Adrenal gland (tissue), 5 donors: ENCODE data around the gene PDIA5.

Source experiments
- POLR2A ChIP-seq, 2 donors: fragments of 450-650 bp; IDR thresholded peaks; one replicate each; pipeline ENCODE4 v1.6.1; 2017; ENCODE audit warnings: antibody characterized with exemption in 2 of 2, mild to moderate bottlenecking in 2 of 2, moderate library complexity in 1 of 2
- TF ChIP-seq, protein P1 (sequence below), 6 experiments: fragments of 450-650 bp in 4 of 6; fragments of 200-600 bp in 2 of 6; sonication (generic) in 1 of 6; IDR thresholded peaks; 1 replicate in 5 of 6; 2 replicates in 1 of 6; pipeline versions ENCODE4 v1.5.1 to v1.8.0; 2016 to 2021; ENCODE audit warnings: antibody characterized with exemption in 6 of 6, mild to moderate bottlenecking in 2 of 6, moderate library complexity in 1 of 6
- donor health status: DM: no; HTN: no; CAD: no.

DNA sequence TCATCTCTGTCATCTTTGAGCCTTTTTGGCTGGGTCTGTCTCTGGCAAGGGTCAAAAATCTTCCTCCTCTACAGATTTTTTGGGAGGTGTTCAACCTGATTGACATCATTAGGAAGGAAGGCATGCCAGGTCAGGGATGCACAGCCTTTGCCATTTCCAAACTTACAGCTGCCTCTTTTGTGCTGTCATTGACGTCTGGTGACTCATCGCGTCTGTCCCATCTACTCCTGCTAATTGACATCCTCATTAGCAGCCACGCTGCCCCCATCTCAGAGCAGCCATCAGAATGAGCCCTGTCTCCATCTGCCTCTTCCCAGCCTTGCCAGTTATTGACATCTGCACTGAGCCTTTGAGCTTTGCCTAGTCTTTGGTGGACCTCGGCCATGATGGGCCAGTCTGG lies 53.0 kb downstream of the PDIA5 start:
- no peak for TF ChIP-seq POLR2A (IDR thresholded peaks at IDR 0.05)
- TF ChIP-seq, protein P1, sequence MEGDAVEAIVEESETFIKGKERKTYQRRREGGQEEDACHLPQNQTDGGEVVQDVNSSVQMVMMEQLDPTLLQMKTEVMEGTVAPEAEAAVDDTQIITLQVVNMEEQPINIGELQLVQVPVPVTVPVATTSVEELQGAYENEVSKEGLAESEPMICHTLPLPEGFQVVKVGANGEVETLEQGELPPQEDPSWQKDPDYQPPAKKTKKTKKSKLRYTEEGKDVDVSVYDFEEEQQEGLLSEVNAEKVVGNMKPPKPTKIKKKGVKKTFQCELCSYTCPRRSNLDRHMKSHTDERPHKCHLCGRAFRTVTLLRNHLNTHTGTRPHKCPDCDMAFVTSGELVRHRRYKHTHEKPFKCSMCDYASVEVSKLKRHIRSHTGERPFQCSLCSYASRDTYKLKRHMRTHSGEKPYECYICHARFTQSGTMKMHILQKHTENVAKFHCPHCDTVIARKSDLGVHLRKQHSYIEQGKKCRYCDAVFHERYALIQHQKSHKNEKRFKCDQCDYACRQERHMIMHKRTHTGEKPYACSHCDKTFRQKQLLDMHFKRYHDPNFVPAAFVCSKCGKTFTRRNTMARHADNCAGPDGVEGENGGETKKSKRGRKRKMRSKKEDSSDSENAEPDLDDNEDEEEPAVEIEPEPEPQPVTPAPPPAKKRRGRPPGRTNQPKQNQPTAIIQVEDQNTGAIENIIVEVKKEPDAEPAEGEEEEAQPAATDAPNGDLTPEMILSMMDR (IDR thresholded peaks at IDR 0.05), result no peak
